Small intestine (tissue), 7 donors: ENCODE results near the gene NCOA4. TPM values are rescaled to one million over a fixed set of nuclear protein-coding genes. Genes with fewer than 3 reads are reported as not detected.
A peak's percentile ranks its signal among the peaks of the same experiment; 100 is the strongest.

Source experiments
- DNase-seq, 2 donors: peaks; one replicate each; pipeline versions ENCODE4 v3.0.0 to v3.0.0-alpha.2; 2013
- FAIRE-seq: peaks from 2 replicates; lab custom pipeline; 2012; peaks lifted over from hg19 to GRCh38; lab: Jason Lieb, UNC
- H3K27ac ChIP-seq, 3 donors: one replicate each; pipeline ENCODE4 v1.5.1; 2013; ENCODE audit warnings: low read length in 2 of 3, mild to moderate bottlenecking in 2 of 3, control low read depth in 1 of 3, inconsistent platforms in 1 of 3, low read depth in 1 of 3, moderate library complexity in 1 of 3
- H3K27me3 ChIP-seq, 3 donors: one replicate each; pipeline ENCODE4 v1.6.1; 2013; ENCODE audit warnings: low read length in 3 of 3, inconsistent platforms in 1 of 3; ENCODE audit not compliant: control insufficient read depth in 3 of 3, insufficient read depth in 3 of 3
- H3K36me3 ChIP-seq, 3 donors: one replicate each; pipeline ENCODE4 v1.6.1; 2013; ENCODE audit warnings: low read length in 3 of 3, inconsistent platforms in 1 of 3, low read depth in 1 of 3, mild to moderate bottlenecking in 1 of 3, moderate library complexity in 1 of 3; ENCODE audit not compliant: control insufficient read depth in 3 of 3, insufficient read depth in 2 of 3
- H3K4me1 ChIP-seq, 3 donors: one replicate each; pipeline ENCODE4 v1.6.1; 2013; ENCODE audit warnings: low read length in 2 of 3, inconsistent platforms in 1 of 3, low read depth in 1 of 3, mild to moderate bottlenecking in 1 of 3, moderate library complexity in 1 of 3; ENCODE audit not compliant: control insufficient read depth in 3 of 3, insufficient read depth in 2 of 3
- H3K4me3 ChIP-seq, 3 donors: one replicate each; pipeline ENCODE4 v1.5.1; 2013; ENCODE audit warnings: low read length in 3 of 3, control low read depth in 1 of 3, inconsistent platforms in 1 of 3, low read depth in 1 of 3, mild to moderate bottlenecking in 1 of 3, moderate library complexity in 1 of 3
- H3K9me3 ChIP-seq, 2 donors: one replicate each; pipeline ENCODE4 v1.6.1; 2013; ENCODE audit warnings: low read depth in 1 of 2, low read length in 1 of 2; ENCODE audit not compliant: control insufficient read depth in 2 of 2, insufficient read depth in 1 of 2
- WGBS, 3 donors: extraction: QIAGEN DNeasy Blood & Tissue Kit; methylation state at CpG; one replicate each; pipeline ENCODE4 v1.1.7; 2013; 5-methylcytosine and 5-hydroxymethylcytosine counted together
- polyA plus RNA-seq, 4 donors: library from polyadenylated mRNA; stranded (reverse) in 3 of 4; unstranded in 1 of 4; fragments of 200-250 nt in 3 of 4; fragments of 120-200 nt in 1 of 4; gene quantifications; one replicate each; pipeline versions ENCODE4 v1.2.1 to v1.2.3, GENCODE V29; 2013
- donor health status: healthy with polysubstance abuse.
- donor health status: control.
- donor health status: control.
- donor health status: Bipolar disorder and iron deficiency.
- donor health status: healthy.

NCOA4 gene
- polyA plus RNA-seq, 4 donors, result 82.1 to 245 (median 190) TPM

GRCh38 chr10:46019569-46020343 lies 10.7 kb downstream of the NCOA4 start:
- no peak for FAIRE-seq
- peak overlapping the region; percentile 10 to 77 (median 58) for H3K27ac ChIP-seq
- peak; percentile 65 to 78 for DNase-seq
- H3K4me1 ChIP-seq, result peaks cover 5 to 34% (median 13%) of the 10 kb centered on the region in 3 donors
- peak overlapping the region in 1 of 3 donors; percentile 22 for H3K4me3 ChIP-seq
- no peaks in the 10 kb centered on the region for H3K27me3 ChIP-seq
- H3K9me3 ChIP-seq, result no peaks in the 10 kb centered on the region
- H3K36me3 ChIP-seq, result peaks cover 6 to 11% (median 10%) of the 10 kb centered on the region in 3 donors
- 34 to 55% (median 43%) methylated on average over 7 of the region's 7 CpGs for WGBS, 3 donors

GRCh38 chr10:46019177-46019528 lies 11.3 kb downstream of the NCOA4 start:
- 70 to 76% (median 73%) methylated on average over 3 of the region's 3 CpGs for WGBS, 3 donors
- Histone ChIP-seq H3K9me3 (no peaks in the 10 kb centered on the region), H3K4me3 (peak overlapping the region in 1 of 3 donors; percentile 22), H3K27me3 (no peaks in the 10 kb centered on the region), H3K27ac (no peak overlapping the region), H3K4me1 (peaks cover 5 to 32% (median 14%) of the 10 kb centered on the region in 3 donors), H3K36me3 (peaks cover 8 to 13% (median 12%) of the 10 kb centered on the region in 3 donors)
- DNase-seq, result no peak
- no peak for FAIRE-seq

- 47 to 56% (median 49%) methylated on average over 2 of the region's 2 CpGs for WGBS, 3 donors
- Histone ChIP-seq H3K36me3 (peaks cover 10 to 17% (median 12%) of the 10 kb centered on the region in 3 donors), H3K27me3 (no peaks in the 10 kb centered on the region), H3K9me3 (no peaks in the 10 kb centered on the region), H3K4me3 (peak overlapping the region in 1 of 3 donors; percentile 22), H3K4me1 (peaks cover 5 to 28% (median 14%) of the 10 kb centered on the region in 3 donors), H3K27ac (peak overlapping the region in 1 of 3 donors; percentile 18)
- FAIRE-seq (no peak), DNase-seq (no peak)
Measured at GRCh38 chr10:46018453-46019176, 11.8 kb downstream of the NCOA4 start.

GRCh38 chr10:46017733-46018132 lies 12.7 kb downstream of the NCOA4 start:
- Histone ChIP-seq H3K9me3 (no peaks in the 10 kb centered on the region), H3K4me3 (no peak overlapping the region), H3K36me3 (peaks cover 13 to 19% (median 14%) of the 10 kb centered on the region in 3 donors), H3K4me1 (peaks cover 5 to 27% (median 14%) of the 10 kb centered on the region in 3 donors), H3K27ac (no peak overlapping the region), H3K27me3 (no peaks in the 10 kb centered on the region)
- FAIRE-seq, result no peak
- 81 to 86% (median 84%) methylated on average over 2 of the region's 2 CpGs for WGBS, 3 donors
- DNase-seq, result no peak

GRCh38 chr10:46016811-46017210 lies 13.6 kb downstream of the NCOA4 start:
- no peak overlapping the region for H3K27ac ChIP-seq
- no peak overlapping the region for H3K4me3 ChIP-seq
- FAIRE-seq, result no peak
- no peaks in the 10 kb centered on the region for H3K27me3 ChIP-seq
- no peaks in the 10 kb centered on the region for H3K9me3 ChIP-seq
- H3K36me3 ChIP-seq, result peaks cover 13 to 17% (median 16%) of the 10 kb centered on the region in 3 donors
- WGBS, 3 donors, result 87 to 100% (median 88%) methylated on average over 1 of the region's 1 CpG
- H3K4me1 ChIP-seq, result peaks cover 5 to 24% (median 11%) of the 10 kb centered on the region in 3 donors
- no peak for DNase-seq

GRCh38 chr10:46016190-46016589 lies 14.2 kb downstream of the NCOA4 start:
- H3K27ac ChIP-seq, result no peak overlapping the region
- FAIRE-seq, result no peak
- H3K4me1 ChIP-seq, result peaks cover 5 to 22% (median 11%) of the 10 kb centered on the region in 3 donors
- H3K27me3 ChIP-seq, result no peaks in the 10 kb centered on the region
- H3K36me3 ChIP-seq, result peaks cover 13 to 22% (median 20%) of the 10 kb centered on the region in 3 donors
- DNase-seq, result no peak
- WGBS, 3 donors, result 94 to 96% (median 94%) methylated on average over 5 of the region's 5 CpGs
- H3K4me3 ChIP-seq, result no peak overlapping the region
- no peaks in the 10 kb centered on the region for H3K9me3 ChIP-seq

- H3K27me3 ChIP-seq, result no peaks in the 10 kb centered on the region
- 30 to 69% (median 55%) methylated on average over 5 of the region's 5 CpGs for WGBS, 3 donors
- H3K9me3 ChIP-seq, result no peaks in the 10 kb centered on the region
- FAIRE-seq, result no peak
- peaks cover 15 to 31% (median 30%) of the 10 kb centered on the region in 3 donors for H3K36me3 ChIP-seq
- no peak overlapping the region for H3K4me3 ChIP-seq
- H3K27ac ChIP-seq, result peak overlapping the region in 1 of 3 donors; percentile 55
- H3K4me1 ChIP-seq, result peaks cover 5 to 14% (median 9%) of the 10 kb centered on the region in 3 donors
- DNase-seq, result peak; percentile 38 to 47
Measured at GRCh38 chr10:46014683-46015405, 15.6 kb downstream of the NCOA4 start.

GRCh38 chr10:46014206-46014605 lies 16.2 kb downstream of the NCOA4 start:
- WGBS, 3 donors, result 82 to 88% (median 88%) methylated on average over 5 of the region's 5 CpGs
- peaks cover 16 to 34% (median 33%) of the 10 kb centered on the region in 3 donors for H3K36me3 ChIP-seq
- no peak for FAIRE-seq

More at GRCh38 chr10:46014206-46014605, 16.2 kb downstream of the NCOA4 start:
- peaks cover 5 to 10% (median 9%) of the 10 kb centered on the region in 3 donors for H3K4me1 ChIP-seq
- no peak overlapping the region for H3K27ac ChIP-seq
- H3K9me3 ChIP-seq, result no peaks in the 10 kb centered on the region
- H3K4me3 ChIP-seq, result no peak overlapping the region
- no peaks in the 10 kb centered on the region for H3K27me3 ChIP-seq
- no peak for DNase-seq
